Gastrocnemius medialis (tissue), 4 donors: ENCODE data around the gene ALK.

Experiments
- POLR2A ChIP-seq, 2 donors: fragments of 450-650 bp; IDR thresholded peaks; one replicate each; pipeline ENCODE4 v1.6.1; 2017; ENCODE audit warnings: antibody characterized with exemption in 2 of 2, mild to moderate bottlenecking in 2 of 2, moderate library complexity in 2 of 2
- TF ChIP-seq, protein P1 (sequence below), 5 experiments: fragments of 450-650 bp in 3 of 5; fragments of 200-600 bp in 2 of 5; sonication (generic) in 2 of 5; IDR thresholded peaks in 4 of 5; conservative IDR thresholded peaks in 1 of 5; 1 replicate in 4 of 5; 2 replicates in 1 of 5; pipeline ENCODE4 v1.5.1; 2016 to 2019; ENCODE audit warnings: antibody characterized with exemption in 5 of 5, mild to moderate bottlenecking in 3 of 5, moderate library complexity in 3 of 5

DNA sequence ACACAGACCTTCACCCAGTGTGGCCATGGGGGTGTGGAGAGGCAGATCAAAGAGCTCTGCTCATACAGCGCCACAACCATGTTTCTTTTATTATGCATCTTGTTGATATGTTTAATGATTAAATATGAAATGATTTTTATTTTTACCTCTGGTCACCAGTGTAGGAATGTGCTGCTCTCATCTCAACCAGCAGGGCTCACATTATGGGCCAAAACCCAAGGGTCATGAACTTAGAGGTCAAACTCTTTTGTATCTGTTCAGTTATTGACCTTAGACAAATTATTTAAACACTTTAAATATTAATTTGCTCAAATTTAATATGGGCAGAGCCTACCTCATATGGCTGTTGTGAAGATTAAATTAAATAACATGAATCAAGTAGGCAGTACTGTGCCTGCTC is 386.2 kb downstream of the ALK start:
- TF ChIP-seq, protein P1, sequence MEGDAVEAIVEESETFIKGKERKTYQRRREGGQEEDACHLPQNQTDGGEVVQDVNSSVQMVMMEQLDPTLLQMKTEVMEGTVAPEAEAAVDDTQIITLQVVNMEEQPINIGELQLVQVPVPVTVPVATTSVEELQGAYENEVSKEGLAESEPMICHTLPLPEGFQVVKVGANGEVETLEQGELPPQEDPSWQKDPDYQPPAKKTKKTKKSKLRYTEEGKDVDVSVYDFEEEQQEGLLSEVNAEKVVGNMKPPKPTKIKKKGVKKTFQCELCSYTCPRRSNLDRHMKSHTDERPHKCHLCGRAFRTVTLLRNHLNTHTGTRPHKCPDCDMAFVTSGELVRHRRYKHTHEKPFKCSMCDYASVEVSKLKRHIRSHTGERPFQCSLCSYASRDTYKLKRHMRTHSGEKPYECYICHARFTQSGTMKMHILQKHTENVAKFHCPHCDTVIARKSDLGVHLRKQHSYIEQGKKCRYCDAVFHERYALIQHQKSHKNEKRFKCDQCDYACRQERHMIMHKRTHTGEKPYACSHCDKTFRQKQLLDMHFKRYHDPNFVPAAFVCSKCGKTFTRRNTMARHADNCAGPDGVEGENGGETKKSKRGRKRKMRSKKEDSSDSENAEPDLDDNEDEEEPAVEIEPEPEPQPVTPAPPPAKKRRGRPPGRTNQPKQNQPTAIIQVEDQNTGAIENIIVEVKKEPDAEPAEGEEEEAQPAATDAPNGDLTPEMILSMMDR (IDR thresholded peaks at IDR 0.05 in 4 of 5, conservative IDR thresholded peaks at IDR 0.05 in 1 of 5) = no peak
- TF ChIP-seq POLR2A (IDR thresholded peaks at IDR 0.05) = no peak
